ENCODE measurements around the gene SERINC3. TPM values are rescaled to one million over a fixed set of nuclear protein-coding genes. Genes with fewer than 3 reads are reported as not detected.

The SERINC3 gene
- total RNA-seq, 4 donors from 2014 or later, result 102 to 157 (median 121) TPM

DNA sequence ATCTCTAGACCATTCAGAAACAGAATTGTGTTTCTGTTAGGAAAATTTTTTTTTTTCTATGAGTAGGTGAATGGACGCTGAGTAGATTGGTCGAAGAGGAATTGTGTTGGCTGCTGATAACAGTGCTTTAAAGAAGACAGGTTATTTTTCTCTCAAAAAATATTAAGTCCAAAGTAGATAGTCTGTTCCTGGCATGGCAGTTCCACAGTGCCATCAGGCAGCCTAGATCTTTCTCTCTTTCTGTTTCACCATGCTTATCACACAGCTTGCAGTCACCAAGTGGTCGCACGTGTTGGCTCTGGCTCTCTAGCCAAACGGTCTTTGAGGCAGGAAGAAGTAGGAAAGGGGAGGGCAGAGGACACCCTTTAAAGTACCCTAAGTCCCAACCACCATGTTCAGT lies 22.4 kb upstream of the SERINC3 start:
- no peak for ATAC-seq (ENCODE audit: low FRiP score)
- no peak for TF ChIP-seq CTCF (IDR thresholded peaks at IDR 0.05)
- no peak for DNase-seq (ENCODE audit: low spot score)

DNA sequence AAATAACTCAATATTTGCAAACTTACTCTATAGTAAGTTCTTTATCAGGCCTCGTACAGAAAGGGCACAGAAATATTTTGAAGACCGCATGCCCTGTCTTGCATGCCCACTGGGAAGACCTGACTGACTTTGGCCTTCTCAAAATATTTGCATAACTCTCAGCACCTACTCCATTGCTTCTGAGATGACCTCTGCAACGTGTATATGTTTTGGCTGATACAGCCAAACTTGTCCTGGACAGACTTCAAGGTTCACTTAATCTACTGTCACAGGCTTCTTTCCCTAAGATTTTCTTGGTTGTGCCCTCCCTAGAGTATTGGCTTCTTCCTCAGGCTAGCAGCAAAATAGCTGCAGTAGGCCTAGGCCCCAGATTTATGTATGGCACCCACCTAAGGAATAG lies 21.5 kb upstream of the SERINC3 start:
- DNase-seq (ENCODE audit: low spot score) (no peak), ATAC-seq (ENCODE audit: low FRiP score) (no peak)
- TF ChIP-seq CTCF (IDR thresholded peaks at IDR 0.05), result no peak

- TF ChIP-seq CTCF (IDR thresholded peaks at IDR 0.05), result no peak
- ATAC-seq (ENCODE audit: low FRiP score), result no peak
- no peak for DNase-seq (ENCODE audit: low spot score)
These were observed 21.0 kb upstream of the SERINC3 start for GRCh38 chr20:44542890-44543289.

GRCh38 chr20:44541992-44542391 lies 20.1 kb upstream of the SERINC3 start:
- ATAC-seq (ENCODE audit: low FRiP score) (no peak), DNase-seq (ENCODE audit: low spot score) (no peak)
- no peak for TF ChIP-seq CTCF (IDR thresholded peaks at IDR 0.05)

DNA sequence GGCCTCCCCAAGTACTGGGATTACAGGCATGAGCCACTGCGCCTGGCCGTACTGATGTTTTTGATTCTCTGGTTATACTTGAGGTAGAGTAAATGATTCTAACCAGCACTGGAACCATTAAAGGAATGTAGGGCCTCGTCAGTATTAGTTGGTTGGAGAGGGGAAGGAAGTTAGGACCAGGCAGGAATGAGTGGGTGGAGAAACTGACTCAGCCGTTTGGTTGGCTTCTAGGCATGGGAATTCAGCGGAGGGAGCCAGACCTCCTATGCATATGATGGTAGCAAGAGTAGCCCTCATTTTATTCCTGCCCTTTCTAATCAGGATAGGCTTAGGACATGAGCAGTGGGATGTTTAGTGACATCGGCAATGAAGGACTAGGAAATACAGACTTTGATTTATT lies 19.0 kb upstream of the SERINC3 start:
- TF ChIP-seq CTCF (IDR thresholded peaks at IDR 0.05), result no peak
- ATAC-seq (ENCODE audit: low FRiP score), result no peak

DNA sequence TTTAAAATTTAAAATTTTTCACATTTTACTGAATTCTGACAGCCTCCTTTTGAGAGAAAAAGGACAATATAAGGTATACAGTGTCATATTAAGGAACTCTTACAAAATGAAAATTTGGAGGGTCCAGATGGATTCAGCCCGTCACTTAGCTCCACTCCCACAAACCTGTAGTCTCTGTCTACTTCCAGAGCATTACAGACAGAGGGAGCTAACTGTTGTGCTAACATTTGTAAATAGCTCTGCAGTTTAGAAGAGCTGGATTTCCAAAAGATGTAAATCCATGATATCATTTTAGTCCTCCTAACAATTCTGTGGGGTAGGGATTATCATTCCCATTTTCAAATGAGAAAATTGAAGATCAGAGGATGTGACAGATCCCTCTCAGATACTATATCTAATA lies 16.1 kb upstream of the SERINC3 start:
- no peak for DNase-seq (ENCODE audit: low spot score)
- no peak for ATAC-seq (ENCODE audit: low FRiP score)
- no peak for TF ChIP-seq CTCF (IDR thresholded peaks at IDR 0.05)

More for the DNA sequence above, 19.0 kb upstream of the SERINC3 start:
- no peak for DNase-seq (ENCODE audit: low spot score)

- no peak for TF ChIP-seq CTCF (IDR thresholded peaks at IDR 0.05)
These were observed 14.3 kb upstream of the SERINC3 start for GRCh38 chr20:44536175-44536574.

More at GRCh38 chr20:44536175-44536574, 14.3 kb upstream of the SERINC3 start:
- DNase-seq (ENCODE audit: low spot score) (no peak), ATAC-seq (ENCODE audit: low FRiP score) (no peak)

Data from omental fat pad (tissue), 4 donors.